Muscle of arm (tissue), 12 donors: Measurements from ENCODE around the gene MACF1. TPM values are rescaled to one million over a fixed set of nuclear protein-coding genes. Genes with fewer than 3 reads are reported as not detected.

Experiments
- DNase-seq: peaks from one replicate; pipeline ENCODE4 v3.0.0-alpha.2; 2013
- polyA plus RNA-seq, 12 donors: library from polyadenylated mRNA; unstranded; fragments of 120-200 nt; gene quantifications; one replicate each; pipeline ENCODE4 v1.2.1, GENCODE V29; 2013; ENCODE audit not compliant: insufficient read length in 12 of 12

Gene MACF1
- polyA plus RNA-seq, 12 donors: 137 to 381 (median 287) TPM

DNA sequence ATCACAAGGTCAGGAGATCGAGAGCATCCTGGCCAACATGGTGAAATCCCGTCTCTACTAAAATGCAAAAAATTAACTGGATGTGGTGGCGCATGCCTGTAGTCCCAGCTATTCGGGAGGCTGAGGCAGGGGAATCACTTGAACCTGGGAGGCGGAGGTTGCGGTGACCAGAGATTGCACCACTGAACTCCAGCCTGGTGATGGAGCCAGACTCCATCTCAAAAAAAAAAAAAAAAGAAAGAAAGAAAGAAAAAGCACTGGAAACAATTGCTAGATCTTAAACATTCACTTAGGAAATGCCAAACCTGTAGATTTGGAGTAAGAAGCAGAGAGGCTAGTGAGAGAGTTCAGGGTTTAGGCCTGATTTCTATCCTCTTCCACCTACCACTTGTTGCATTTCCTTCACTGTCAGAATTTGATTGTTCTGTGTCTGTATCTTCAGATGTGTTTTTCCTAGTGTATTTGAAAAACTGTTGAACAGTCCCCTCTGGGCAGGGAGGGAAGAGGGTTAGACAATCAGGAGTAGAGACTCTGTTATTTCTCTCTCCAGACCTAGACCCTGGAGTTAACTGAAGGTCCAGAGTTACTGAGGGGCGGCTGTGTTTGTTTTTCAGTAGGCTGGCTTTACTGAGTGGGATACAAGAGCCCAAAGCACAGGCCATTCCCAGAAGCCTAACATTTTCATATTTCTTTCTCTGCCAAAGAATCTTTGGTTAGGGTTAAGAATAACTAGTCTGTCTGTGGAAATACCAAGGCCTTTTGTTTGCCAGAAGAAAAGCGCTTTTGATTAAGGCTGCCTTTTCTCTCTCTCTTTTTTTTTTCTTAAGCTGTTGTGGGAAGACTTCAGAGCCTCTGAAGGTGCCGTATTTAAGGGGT is 31.1 kb upstream of the MACF1 start:
- no peak for DNase-seq

DNA sequence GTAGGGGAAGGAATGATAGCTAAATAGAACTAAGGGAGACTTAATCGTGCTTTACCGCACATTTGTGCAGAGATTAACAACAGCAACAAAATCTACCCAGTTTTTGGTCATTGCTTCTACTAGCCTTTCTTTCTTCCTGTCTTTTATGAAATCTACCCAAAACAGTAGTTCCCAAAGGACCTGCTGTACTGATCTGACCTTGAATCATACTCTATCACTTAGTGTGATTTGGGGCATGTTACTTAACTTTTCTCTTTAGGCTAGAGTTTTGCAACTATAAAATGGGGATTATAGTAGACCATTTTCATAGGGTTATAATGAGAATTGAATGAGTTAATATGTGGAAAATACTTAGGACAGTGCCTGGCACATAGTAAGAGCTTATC is 30.5 kb upstream of the MACF1 start:
- DNase-seq: no peak

DNA sequence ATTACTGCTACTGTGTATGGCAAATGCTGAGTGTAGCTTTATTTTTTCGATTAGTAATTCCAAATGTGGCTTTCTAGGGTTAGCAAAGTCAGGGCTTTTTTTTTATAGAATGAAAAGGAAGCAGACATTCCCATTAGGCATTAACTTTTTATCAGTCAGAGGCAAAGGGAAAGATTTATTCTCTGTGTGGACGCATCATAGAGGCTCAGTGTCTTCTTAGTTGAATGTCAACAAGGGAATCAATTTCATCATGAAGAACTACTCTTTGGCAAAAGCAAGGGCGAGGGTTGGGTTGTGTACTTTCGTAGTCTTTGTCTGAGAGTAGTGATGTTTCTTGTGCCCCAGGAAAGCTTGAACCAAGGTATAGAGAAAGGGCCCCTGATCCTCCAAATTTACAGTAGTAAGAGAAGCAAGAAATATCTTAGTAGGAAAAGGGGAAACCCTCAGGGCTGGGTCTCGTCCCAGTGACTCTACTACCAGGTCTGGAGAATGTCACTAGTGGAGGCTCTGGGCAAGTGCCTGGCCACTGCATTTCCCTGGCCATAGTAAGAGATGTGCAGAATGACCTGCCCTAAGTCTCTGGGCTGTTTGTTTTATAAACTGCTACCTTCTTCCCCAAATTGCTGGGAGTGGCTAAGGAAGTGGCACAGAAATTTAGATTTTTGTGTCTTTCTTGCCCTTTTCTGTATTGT is 30.0 kb upstream of the MACF1 start:
- no peak for DNase-seq

DNA sequence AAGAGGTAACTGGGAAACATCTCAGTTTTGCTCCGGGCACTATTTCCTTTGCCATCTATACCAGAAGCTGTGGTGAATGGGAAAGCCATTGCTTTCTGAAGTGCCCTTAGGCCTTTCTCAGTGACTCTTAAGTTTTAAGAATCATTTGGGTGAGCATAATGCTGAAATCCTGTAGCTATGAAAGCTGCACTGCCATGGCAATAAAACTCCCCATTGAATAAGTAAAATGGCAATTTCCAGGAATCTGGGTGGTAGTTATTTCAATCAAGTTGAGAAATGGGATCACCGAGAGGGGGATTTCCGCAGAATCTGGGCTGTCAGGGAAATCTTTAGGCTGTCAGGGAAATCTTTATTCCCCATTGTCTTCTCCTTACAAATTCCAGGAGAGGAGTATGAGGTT is 26.8 kb upstream of the MACF1 start:
- DNase-seq: no peak

DNA sequence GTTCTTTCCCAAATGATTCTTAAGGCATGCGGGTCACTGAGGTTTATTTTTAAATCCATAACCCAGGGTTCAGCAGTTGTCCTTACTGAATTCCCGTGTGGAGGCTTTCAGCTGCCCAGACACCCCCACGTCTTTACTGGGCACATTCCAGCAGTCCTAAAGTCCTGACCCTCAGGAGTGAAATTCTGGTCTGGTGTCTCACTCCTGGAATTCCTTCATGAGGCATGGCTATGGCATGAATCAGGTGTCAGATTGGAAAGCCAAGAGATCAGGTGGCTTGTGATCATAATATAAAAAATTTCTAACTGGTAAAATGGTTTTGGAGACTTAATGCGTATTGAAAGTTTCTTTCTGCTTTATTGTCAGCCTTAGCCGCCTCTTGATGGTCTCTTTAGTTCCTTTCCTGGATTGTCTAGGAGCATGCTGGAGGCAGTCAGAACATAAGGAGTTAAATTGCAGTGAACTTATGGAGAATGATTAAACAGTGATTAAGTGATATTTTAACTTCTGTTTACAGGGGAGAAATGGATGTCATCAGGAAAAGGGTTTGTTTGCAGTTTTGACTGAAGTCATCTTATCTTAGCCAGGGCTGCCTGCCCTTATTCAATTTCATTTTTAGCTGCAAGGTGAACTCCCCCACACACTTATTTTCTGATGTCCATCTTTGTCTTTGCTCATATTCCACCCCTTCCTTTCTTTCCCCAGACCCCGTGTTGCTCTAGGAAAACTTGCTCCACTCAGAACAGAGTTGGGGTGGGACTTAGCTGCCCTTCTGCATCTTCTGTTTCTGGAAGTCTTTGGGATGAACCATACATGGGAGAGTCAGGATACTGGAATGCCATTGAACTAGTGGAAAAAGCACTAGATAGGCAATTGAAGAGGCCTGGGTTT is 25.7 kb upstream of the MACF1 start:
- no peak for DNase-seq

DNA sequence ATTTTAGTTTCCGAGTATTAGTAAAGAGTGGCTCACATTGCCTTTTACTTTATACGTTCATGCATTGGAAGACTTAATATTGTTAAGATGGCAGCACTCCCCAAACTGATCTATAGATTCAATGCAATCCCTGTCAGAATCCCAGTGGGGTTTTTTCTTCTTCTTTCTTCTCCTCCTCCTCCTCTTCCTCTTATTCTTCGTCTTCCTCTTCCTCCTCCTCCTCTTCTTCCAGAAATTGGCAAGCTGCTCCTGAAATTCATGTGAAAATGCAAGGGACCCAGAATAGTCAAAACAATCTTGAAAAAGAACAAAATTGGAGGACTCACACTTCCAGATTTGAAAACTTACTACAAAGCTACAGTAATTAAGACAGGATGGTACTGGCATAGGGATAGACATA is 23.2 kb upstream of the MACF1 start:
- DNase-seq: no peak

DNA sequence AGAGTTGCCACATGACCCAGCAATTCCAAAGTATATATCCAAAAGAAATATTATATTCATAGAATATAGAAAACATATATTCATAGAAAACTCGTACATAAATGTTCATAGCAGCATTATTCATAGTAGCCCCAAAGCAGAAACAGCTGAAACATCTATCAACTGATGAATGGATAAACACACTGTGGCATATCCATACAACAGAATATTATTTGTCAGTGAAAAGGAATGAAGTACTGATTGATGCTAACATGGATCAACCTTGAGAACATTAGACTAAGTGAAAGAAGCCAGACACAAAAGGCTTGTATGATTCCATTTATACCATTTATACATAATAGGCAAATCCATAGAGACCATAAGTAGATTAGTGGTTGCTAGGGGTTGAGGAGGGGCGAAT is 21.7 kb upstream of the MACF1 start:
- no peak for DNase-seq

DNA sequence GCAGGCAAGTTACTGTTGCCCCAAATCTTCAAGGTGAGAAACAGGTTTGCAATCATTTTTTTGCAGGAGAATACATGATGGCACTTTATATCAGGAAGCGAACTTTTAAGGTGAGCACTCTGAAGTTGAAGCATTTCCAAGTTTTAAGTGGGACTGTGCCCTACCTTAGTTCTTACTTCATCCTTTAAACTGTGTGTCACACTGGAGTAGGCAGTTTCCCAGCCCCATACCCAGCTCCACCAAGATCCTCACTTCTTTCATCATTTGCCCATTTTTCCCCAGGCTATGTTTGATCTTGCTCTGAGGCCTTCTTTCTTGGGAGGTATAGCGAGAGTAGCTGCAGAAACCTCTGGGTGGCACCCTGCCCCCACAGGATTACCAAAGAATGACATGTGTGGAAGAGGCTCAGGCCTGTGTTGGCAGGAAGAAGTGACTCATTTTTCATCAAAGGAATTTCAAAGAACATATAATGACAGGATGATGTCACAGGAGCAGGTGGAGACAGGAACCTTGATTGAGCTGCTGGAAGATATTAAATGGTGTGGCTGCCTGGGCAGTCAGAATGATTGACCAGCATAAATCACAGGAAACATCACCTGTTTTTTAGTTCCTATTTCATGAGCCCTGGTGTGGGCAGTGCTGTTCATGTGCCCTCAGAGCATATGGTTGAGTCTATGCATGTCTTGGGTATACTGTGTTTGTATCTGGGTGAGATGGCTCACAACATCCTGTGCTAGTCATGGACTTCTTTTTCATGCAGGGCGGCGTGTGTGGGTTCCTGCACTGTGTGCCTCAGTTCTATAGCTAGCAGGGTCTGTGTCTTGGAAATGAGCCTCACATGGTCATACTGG is 20.8 kb upstream of the MACF1 start:
- peak; percentile 24 for DNase-seq

DNA sequence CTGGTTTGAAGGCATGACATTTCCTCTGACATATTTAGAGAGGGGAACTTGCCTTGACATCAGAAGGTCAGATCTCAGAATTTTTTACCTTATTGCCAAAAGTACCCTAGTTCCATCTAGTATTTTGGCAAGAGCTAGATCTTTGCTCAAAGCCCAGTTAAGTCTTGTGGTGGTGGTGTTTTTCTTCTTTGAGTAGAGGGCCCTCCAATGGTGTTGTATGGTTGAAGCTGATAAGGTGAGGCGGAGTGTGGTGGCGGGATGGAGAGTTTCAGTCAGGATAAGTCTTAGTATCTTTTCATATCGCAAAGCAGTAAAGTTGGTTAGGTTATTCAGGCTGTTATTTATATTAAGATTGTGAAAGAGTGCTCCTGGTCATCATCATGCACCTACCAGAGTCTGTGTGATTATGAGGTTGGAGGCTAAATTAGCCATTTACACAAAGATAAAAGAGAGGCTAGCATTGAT is 20.1 kb upstream of the MACF1 start:
- DNase-seq: no peak

DNA sequence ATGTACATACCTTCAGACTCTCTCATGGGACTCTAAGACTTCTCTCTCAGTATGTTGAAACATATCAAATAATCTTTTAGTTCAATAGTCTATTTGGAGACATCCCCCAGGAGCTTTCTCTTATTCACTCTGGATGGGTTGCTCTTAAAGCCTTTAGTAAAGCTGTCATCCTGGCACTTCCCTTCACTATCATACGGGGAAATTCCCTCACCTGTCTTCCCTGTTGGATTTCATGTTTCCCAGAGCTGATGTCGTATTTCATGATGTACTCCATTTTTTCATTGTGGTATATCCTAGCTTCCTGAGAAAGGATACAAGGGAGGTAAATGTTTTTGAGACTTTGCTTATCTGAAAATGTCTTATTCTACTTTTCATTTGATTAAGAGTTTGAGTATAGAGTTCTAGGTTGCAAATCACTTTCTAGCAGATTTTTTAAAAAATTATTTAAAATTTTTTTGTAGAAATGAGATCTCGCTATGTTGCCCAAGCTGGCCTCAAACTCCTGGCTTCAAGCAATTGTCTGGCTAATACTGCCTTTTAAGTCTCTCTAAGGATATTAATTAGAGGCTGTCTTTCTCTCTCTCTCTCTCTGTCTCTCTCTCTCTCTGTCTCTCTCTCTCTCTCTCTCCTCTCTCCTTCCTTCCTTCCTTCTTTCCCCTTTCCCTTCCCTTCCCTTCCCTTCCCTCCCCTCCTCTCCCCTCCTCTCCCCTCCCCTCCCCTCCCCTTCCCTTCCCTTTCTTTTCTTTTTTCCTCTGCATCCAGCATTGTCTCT is 17.0 kb upstream of the MACF1 start:
- DNase-seq: no peak

DNA sequence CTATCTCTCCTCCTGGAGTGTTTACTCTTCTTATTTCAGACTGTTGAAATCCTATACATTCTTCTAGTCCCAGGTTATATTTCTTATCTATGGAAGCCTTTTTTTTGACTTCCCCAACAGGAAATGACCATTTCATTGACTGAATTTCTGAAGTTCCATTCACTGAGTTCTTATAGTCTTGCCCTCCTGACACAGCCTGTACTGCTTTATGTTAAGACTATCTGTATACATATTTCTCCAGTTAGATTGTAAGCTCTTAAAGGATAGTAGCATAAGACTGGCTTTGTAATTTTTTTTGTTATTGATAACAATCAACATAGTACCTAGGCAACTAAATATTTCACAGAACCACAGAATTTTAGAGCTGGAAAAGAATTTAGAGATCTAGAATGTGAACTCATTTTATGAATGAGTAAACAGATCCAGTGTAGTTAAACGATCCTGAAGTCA is 14.9 kb upstream of the MACF1 start:
- no peak for DNase-seq

DNA sequence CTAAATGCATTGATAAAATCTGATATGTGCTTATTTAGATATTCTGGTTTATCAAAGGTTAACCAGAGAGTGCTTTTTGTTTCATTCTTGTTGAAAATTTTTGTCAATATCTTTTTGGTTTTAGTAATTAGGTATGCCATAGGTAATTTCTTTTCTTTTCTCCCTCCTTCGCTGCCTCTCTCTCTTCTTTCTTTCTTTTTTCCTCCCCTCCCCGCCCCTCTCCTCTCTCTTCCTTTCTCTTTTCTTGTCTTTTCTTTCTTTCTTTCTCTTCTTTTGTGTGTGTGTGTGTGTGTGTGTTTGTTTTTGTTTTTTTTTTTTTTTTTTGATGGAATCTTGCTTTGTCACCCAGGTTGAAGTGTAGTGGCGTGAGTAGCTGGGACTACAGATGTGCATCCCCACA is 14.4 kb upstream of the MACF1 start:
- DNase-seq: no peak

DNA sequence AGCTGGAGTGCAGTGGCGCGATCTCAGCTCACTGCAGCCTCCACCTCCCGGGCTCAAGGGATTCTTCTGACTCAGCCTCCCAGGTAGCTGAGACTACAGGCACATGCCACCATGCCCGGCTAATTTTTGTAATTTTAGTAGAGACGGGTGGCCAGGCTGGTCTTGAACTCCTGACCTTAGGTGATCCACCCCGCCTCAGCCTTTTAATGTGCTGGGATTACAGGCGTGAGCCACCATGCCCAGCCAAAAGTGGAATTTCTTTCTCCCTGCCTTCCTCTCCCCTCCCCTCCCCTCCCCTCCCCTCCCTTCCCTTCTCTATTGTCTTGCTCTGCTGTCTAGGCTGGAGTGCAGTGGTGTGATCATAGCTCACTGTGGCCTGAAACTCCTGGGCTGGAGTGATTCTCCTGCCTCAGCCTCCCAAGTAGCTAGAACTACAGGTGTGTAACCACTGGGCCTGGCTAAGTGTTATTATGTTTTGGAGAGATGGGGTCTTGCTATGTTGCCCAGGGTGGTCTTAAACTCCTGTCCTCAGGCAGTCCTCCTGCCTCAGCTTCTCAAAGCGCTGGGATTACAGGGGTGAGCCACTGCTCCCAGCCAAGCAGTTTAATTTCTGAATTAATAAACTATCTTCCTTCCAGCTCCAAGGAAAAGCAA is 10.0 kb upstream of the MACF1 start:
- DNase-seq: no peak

DNA sequence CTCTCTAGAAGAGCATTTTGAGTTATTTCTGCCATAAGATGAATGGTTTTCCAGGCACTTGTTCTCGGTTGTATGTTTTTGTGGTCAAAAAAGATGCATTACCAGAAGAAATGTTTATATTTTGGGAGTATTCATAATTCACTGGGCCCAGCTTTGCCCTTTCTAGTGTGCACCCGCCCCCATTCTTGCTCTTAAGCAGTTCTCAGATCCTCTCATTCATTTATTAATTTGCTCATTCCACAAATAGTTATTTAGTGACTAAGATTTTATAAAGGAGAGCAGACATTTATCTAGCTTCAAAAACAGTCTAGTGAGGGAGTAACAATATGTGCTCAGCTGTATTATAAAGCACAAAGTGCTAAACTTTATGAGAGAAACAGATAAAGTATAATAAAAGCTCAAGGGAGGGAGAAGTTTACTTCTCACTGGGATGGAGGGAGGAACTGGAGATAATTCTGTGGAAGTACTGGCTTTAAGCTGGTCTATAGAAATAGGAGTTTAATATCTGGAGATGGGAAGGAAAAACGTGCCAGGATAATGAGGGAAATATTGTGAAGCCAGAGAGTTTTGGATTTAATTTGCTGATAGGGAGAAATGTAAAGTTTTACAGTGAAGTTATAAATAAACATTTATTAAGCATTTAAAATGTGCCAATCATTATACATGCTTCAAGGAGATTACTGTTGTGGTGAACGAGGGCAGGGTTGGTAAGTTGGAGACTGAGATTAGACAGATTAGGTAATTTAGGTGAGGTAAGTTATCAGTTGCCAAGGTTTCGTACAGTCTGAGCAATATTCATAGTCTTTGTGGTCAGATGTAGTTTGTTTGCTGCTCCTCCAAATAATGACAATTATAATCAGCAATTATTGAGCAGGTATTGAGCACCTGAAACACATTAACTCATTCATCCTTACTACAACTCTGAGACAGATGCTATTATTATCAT is 9.1 kb upstream of the MACF1 start:
- no peak for DNase-seq

DNA sequence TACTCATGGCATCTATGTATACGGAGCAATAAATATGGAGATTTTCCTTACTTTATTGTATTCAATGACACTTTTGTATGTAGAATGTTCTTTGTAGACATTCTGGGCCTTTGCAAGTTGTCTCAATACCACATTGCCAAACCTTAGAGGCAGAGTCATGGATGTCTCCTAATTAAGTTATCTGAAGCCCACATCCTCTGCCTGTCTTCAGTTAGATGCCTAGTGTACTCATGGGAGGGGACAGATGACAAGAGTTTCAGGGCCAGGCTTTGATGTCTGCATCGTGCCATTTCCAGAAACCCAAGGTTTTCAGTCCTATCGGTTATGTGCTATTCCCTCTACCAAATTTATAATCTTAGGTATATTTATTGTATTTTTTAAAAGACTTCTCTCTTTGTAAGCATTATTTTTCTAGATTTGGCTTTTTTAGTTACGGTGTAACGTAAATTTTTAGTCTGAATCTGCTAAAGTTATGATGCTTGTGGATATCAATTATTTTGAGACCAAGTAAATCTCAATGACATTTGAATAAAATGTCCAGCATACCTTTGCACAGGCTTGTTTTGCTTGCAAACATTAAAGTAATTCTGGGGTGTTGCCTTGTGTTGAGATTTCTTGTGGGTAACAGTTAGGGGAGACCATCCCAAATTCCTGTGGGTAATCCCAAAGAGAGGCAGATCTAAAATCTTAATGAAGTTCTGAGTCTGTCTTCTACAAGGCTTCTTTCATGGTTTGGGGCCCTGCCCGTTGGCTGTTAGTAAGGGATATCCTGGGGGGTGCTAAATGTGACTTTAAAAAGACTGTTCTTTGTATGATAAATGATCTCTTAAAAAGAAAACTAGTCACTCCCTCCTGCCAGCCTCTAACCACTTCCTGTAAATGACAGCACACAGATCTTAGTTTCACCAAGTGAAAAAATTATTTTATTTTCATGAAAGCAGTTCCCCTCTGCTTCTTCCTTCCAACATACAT is 8.0 kb upstream of the MACF1 start:
- DNase-seq: no peak

DNA sequence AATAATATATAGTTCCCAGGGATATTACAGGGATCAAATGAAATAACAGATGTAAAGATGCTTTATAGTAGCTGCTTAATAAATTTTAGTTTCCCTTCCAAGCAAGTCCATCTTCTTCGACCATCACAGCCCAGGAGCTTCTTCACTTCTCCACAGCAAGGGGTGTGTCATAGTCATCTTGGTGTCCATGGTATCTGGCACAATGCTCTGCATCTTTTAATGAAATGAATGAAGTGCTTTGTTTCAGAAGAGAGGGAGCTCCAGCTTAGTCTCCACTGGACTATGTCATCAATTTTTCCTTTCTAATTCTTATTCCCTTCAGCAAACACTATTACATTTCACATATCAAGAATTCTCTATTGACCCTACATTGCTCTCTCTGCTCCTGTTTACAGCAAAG is 4.9 kb upstream of the MACF1 start:
- DNase-seq: no peak

DNA sequence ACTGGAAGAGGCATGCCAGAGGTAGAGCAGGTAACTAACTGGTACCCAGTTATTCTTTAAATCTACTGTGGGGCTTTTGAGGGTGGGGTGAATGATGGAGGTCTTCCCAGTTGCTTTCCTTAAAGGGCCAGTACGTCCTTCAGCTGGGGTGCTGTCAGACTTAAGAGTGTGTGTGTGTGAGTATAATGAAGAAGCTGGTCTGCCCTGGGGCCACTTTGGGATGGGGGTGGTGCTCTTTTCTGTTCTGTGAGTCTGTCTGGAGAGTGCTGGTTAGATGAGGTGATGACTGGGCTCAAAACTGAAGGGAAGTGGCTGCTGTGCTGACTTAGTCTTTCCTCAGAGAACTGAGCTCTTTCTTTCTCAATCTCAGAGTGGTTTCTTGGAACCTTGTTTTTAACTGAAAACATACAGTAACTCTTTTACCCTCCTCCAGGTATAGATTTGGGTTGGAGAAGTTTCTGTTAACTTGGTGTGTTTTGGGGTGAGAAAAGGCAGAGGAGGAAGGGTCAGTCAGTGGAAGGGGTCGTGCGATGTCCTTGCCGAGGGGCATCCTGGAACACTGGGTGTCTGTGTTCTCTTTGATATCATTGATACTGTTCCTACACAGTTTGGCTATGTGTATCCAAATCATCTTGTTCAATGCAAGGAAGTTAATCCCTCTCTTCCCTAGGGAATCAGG is 746 bp downstream of the MACF1 start:
- peak; percentile 55 for DNase-seq
